ENCODE data around the gene ECHDC3. TPM values are rescaled to one million over a fixed set of nuclear protein-coding genes. Genes with fewer than 3 reads are reported as not detected.

ECHDC3 gene
- 2.1 and 10.1 TPM in 2 replicates for total RNA-seq (ENCODE audit: low replicate concordance)

- H3K4me3 ChIP-seq, result peak within 1 kb of the TSS; percentile 38
- no peak within 1 kb of the TSS for H3K27ac ChIP-seq
- no peaks in the 10 kb centered on the region for H3K36me3 ChIP-seq
- H3K4me2 ChIP-seq, result peak within 1 kb of the TSS; percentile 52
- no peaks in the 10 kb centered on the region for H3K9me3 ChIP-seq (ENCODE audit: low read depth)
- peaks cover 5% of the 10 kb centered on the region for H3K36me3 Mint-ChIP-seq
- peak; percentile 62 for DNase-seq (ENCODE audit: low spot score)
- H3K4me1 ChIP-seq, result peaks cover 4% of the 10 kb centered on the region
- no peak for TF ChIP-seq EZH2 (IDR thresholded peaks at IDR 0.05)
- H3K79me2 ChIP-seq (ENCODE audit: low read depth), result no peaks in the 10 kb centered on the region
- H4K20me1 ChIP-seq (ENCODE audit: low read depth), result no peaks in the 10 kb centered on the region
- peaks cover 18% of the 10 kb centered on the region for H3K9me3 Mint-ChIP-seq
- H3K27me3 ChIP-seq, result no peaks in the 10 kb centered on the region
- peaks cover 22% of the 10 kb centered on the region for H3K4me1 Mint-ChIP-seq
- peaks cover 5% of the 10 kb centered on the region for H3F3A ChIP-seq (ENCODE audit: low read depth)
- peak within 1 kb of the TSS; percentile 75 for H3K4me3 Mint-ChIP-seq
- peaks cover 7% of the 10 kb centered on the region for H3K27me3 Mint-ChIP-seq (ENCODE audit: insufficient read depth, low read depth)
- H3K9ac ChIP-seq, result no peak within 1 kb of the TSS
- no peak within 1 kb of the TSS for H3K27ac Mint-ChIP-seq
- H2AFZ ChIP-seq (replicated peaks), result no peak within 1 kb of the TSS
These were observed at the start of gene ECHDC3 for GRCh38 chr10:11742009-11742778. Gene ECHDC3, plus strand, starts transcription at chr10:11742382. Its CDS starts 195 bp downstream, at chr10:11742577.

DNA sequence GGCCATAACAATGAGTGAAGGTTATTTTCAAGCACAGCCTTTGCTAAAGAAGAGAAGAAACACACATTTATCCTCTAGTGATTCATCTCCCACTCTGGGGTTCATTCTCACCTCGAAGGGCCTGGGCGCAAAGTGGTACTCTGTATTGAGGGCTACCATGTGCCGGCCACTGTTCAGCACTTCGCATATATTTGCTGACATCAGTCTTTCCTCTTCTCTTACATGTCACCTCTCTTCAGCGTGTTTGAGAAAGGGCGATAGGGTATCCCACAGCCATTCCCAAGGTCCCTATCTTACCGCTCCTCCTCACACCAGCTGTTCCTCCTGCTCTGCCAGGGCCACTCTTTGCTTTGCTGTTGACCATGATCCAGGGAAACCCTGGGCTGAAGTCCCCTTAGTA, 48.8 kb upstream of the ECHDC3 start:
- Histone ChIP-seq H3K27me3 (no peaks in the 10 kb centered on the region), H3K27ac (no peak overlapping the region), H3F3A (ENCODE audit: low read depth) (no peaks in the 10 kb centered on the region), H3K9ac (no peak overlapping the region), H3K79me2 (ENCODE audit: low read depth) (no peaks in the 10 kb centered on the region), H3K36me3 (no peaks in the 10 kb centered on the region), H3K4me3 (no peak overlapping the region), H4K20me1 (ENCODE audit: low read depth) (no peaks in the 10 kb centered on the region), H2AFZ (replicated peaks) (no peak overlapping the region), H3K4me1 (no peaks in the 10 kb centered on the region), H3K9me3 (ENCODE audit: low read depth) (no peaks in the 10 kb centered on the region), H3K4me2 (no peak overlapping the region)
- H3K36me3 Mint-ChIP-seq, result no peaks in the 10 kb centered on the region
- no peaks in the 10 kb centered on the region for H3K9me3 Mint-ChIP-seq
- no peak for DNase-seq (ENCODE audit: low spot score)
- H3K4me3 Mint-ChIP-seq, result no peak overlapping the region
- TF ChIP-seq CTCF (IDR thresholded peaks at IDR 0.05) (no peak), EZH2phosphoT487 (IDR thresholded peaks at IDR 0.05) (no peak), EZH2 (IDR thresholded peaks at IDR 0.05) (no peak)
- no peak overlapping the region for H3K27ac Mint-ChIP-seq
- peaks cover 5% of the 10 kb centered on the region for H3K4me1 Mint-ChIP-seq
- H3K27me3 Mint-ChIP-seq (ENCODE audit: insufficient read depth, low read depth), result peaks cover 15% of the 10 kb centered on the region

GRCh38 chr10:11695779-11696178, 46.4 kb upstream of the ECHDC3 start:
- H3K27ac ChIP-seq, result no peak overlapping the region
- no peaks in the 10 kb centered on the region for H4K20me1 ChIP-seq (ENCODE audit: low read depth)

More at GRCh38 chr10:11695779-11696178, 46.4 kb upstream of the ECHDC3 start:
- no peak for DNase-seq (ENCODE audit: low spot score)
- TF ChIP-seq CTCF (IDR thresholded peaks at IDR 0.05) (no peak), EZH2 (IDR thresholded peaks at IDR 0.05) (no peak), EZH2phosphoT487 (IDR thresholded peaks at IDR 0.05) (no peak)
- Histone ChIP-seq H3K79me2 (ENCODE audit: low read depth) (no peaks in the 10 kb centered on the region), H3K4me3 (no peak overlapping the region), H3K4me2 (no peak overlapping the region), H3K4me1 (no peaks in the 10 kb centered on the region), H3K9ac (no peak overlapping the region), H3K9me3 (ENCODE audit: low read depth) (no peaks in the 10 kb centered on the region), H3K27me3 (no peaks in the 10 kb centered on the region), H2AFZ (replicated peaks) (no peak overlapping the region), H3K36me3 (no peaks in the 10 kb centered on the region), H3F3A (ENCODE audit: low read depth) (no peaks in the 10 kb centered on the region)
- Mint-ChIP-seq H3K27ac (no peak overlapping the region), H3K9me3 (no peaks in the 10 kb centered on the region), H3K4me3 (no peak overlapping the region), H3K27me3 (ENCODE audit: insufficient read depth, low read depth) (peaks cover 10% of the 10 kb centered on the region), H3K4me1 (peaks cover 8% of the 10 kb centered on the region), H3K36me3 (no peaks in the 10 kb centered on the region)

Data from neural progenitor cell (in vitro differentiated cells).